Measurements from ENCODE around the gene MACROD1. TPM values are rescaled to one million over a fixed set of nuclear protein-coding genes. Genes with fewer than 3 reads are reported as not detected.
A peak's percentile ranks its signal among the peaks of the same experiment; 100 is the strongest.

Gene MACROD1
- total and polyA plus RNA-seq, 12 donors: 5.5 to 62.9 (median 26.8) TPM

DNA sequence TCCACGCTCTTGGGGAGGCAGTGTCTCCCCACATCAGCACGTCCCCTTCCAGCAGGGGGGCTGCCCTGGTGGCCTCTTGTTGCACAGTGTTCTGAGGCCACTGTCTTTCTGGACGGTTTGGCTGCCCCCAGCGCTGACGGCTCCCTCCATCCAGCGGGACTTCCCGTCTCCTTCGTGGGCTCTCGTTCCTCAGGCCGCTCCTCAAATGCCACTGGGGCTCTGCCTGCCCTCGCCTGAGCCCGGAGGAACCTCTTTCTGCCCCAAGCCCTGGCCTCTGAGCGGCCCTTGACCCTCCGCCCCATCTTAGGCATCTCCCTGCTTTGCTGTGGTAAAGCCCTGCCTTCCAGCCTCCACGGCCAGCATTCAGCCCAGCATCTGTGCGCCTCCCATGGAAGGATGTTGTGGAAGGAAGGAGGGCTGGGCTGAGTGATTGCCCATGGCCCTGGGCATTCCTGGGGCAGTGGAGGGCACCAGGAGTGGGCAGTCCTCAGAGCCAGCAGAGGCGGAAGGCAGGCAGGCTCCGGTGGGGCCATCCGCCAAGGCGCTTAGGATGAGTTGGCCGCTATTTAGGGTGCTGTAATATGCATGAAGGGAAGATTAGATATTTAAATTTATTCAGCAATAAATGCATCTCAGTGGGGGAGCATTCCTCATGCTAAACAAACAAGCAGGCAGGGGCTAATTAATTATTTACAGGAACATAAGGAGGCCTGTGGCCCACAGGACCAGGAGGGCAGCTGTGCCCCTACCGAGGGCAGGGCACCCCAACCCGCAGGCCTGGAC lies 161.9 kb downstream of the MACROD1 start:
- WGBS, 4 donors: 59 to 68% (median 67%) methylated on average over 14 to 23 of the region's 23 CpGs
- no peak overlapping the region for H3K4me3 ChIP-seq
- TF ChIP-seq POLR2A (IDR thresholded peaks at IDR 0.05): no peak
- TF ChIP-seq, protein P1, sequence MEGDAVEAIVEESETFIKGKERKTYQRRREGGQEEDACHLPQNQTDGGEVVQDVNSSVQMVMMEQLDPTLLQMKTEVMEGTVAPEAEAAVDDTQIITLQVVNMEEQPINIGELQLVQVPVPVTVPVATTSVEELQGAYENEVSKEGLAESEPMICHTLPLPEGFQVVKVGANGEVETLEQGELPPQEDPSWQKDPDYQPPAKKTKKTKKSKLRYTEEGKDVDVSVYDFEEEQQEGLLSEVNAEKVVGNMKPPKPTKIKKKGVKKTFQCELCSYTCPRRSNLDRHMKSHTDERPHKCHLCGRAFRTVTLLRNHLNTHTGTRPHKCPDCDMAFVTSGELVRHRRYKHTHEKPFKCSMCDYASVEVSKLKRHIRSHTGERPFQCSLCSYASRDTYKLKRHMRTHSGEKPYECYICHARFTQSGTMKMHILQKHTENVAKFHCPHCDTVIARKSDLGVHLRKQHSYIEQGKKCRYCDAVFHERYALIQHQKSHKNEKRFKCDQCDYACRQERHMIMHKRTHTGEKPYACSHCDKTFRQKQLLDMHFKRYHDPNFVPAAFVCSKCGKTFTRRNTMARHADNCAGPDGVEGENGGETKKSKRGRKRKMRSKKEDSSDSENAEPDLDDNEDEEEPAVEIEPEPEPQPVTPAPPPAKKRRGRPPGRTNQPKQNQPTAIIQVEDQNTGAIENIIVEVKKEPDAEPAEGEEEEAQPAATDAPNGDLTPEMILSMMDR (IDR thresholded peaks at IDR 0.05): no peak
- intact Hi-C loops (cut with DNase I): loop anchor here in 1 of 2 donors (10.0 kb wide), 1 partner anchor 291 kb away; the partner anchor contains the start of gene KCNK4
- DNase-seq: no peak
- H3K36me3 ChIP-seq (replicated peaks in 1 of 2): no peaks in the 10 kb centered on the region
- no peaks in the 10 kb centered on the region for H3K9me3 ChIP-seq (replicated peaks in 1 of 3)
- H3K27ac ChIP-seq: no peak overlapping the region
- H3K27me3 ChIP-seq: no peaks in the 10 kb centered on the region
- peaks cover 21 to 43% of the 10 kb centered on the region in 2 donors for H3K4me1 ChIP-seq (replicated peaks in 1 of 2)

DNA sequence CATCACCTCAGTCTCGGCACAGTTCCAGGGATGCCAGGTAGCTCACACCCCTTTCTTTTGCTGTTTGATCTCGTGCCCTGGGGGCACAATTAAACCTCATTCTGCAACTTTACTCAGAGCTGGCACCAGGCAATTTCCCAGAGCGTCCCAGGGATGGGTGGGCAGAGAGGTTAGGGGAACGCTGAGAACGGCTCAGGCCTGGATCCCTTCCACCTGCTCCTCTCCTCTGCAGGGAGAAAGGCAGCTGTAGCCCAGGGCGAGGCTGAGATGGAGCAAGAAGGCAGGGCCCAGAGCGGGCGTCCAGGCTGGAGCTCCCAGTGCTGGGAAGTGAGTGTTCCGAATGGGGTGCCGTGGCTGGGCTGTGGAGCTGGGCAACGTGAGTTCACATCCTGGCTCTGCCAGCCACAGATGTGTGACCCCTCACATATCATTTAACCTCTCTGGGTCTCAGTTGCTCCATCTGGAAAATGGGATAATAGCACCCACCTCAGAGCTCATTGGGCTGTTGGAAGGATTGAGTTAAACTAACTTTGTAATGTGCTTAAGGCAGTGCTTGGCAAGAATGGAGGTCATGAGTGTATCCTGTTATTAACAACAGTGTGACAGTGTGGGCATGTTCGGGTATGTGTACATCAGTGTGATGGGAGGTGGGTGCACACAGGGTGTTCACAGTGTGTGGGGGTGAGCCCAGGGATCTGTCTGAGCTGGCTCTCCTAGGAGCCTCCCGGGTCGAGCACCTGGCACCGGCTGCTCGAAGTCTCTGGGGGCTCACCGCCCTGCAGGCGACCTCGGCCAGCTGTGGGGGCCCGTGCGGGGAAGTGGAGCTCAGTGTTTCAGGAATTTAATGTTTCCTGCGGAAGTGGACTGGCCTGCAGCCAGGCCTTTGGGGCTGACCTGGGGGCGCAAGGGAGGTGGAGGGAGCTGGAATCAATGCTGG lies 164.2 kb downstream of the MACROD1 start:
- Histone ChIP-seq H3K27me3 (no peaks in the 10 kb centered on the region), H3K4me1 (replicated peaks in 1 of 2) (peaks cover 5 to 33% of the 10 kb centered on the region in 2 donors), H3K36me3 (replicated peaks in 1 of 2) (peaks cover 0 to 17% of the 10 kb centered on the region in 2 donors), H3K4me3 (no peak overlapping the region), H3K9me3 (replicated peaks in 1 of 3) (no peaks in the 10 kb centered on the region), H3K27ac (peak overlapping the region in 1 of 5 donors; percentile 38)
- TF ChIP-seq, protein P1 (IDR thresholded peaks at IDR 0.05): no peak
- no peak for TF ChIP-seq POLR2A (IDR thresholded peaks at IDR 0.05)
- 59 to 74% (median 67%) methylated on average over 14 to 23 of the region's 23 CpGs for WGBS, 4 donors
- no peak for DNase-seq
- intact Hi-C loops (cut with DNase I): loop anchor here (2.0 to 10.0 kb wide), 3 partner anchors 147 to 293 kb away; partner anchors contain the start of gene KCNK4 (in 1 of the 2)

DNA sequence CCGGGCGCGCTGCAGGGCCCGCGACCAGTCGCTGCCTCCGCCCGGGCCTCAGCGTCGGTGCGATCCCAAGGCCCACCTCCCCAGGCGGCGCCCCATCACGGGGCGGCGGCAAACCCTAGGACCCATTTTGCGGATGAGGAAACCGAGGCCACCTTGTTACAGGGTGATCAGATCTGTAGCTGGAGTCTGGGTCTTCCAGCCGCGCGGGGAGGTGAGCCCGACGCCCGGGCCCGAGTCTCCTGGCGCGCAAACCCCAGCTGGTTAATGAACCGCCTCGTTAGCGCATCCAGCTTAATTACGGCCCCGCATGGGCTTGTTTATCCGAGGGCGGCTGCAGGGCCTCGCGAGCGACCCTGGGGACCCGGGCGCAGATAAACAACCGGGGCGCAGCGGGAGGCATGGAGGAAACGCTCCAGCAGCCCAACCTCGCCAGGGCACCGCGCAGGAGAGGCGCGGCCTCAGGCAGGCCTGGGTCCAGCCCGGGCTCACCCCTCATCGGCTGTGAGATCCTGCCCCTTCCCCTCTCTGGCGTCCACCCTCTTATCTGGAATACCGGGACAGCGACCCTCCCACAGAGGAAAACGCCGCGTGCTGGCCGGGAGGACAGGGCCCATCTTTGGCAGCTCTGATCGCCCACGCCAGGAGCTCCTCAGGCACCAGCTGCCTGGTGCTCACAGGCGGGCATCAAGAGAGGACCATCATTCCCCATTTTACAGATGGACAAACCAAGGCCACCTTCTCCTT lies 165.0 kb downstream of the MACROD1 start:
- Histone ChIP-seq H3K4me3 (peak overlapping the region in 1 of 4 donors; percentile 39), H3K4me1 (replicated peaks in 1 of 2) (peaks cover 5 to 33% of the 10 kb centered on the region in 2 donors), H3K9me3 (replicated peaks in 1 of 3) (no peaks in the 10 kb centered on the region), H3K36me3 (replicated peaks in 1 of 2) (peaks cover 0 to 25% of the 10 kb centered on the region in 2 donors), H3K27ac (no peak overlapping the region), H3K27me3 (no peaks in the 10 kb centered on the region)
- no peak for DNase-seq
- TF ChIP-seq, protein P1 (IDR thresholded peaks at IDR 0.05): peak in 1 of 6 experiments; percentile 30
- TF ChIP-seq POLR2A (IDR thresholded peaks at IDR 0.05): no peak
- 23 to 30% (median 27%) methylated on average over 17 to 60 of the region's 60 CpGs for WGBS, 4 donors
- intact Hi-C loops (cut with DNase I): loop anchor here (2.0 to 10.0 kb wide), 3 partner anchors 148 to 294 kb away; partner anchors contain the start of gene KCNK4 (in 1 of the 2)

Measured in adrenal gland (tissue), 12 donors.